Glutamatergic neuron (in vitro differentiated cells): ENCODE data around the gene ACOT11. TPM values are rescaled to one million over a fixed set of nuclear protein-coding genes. Genes with fewer than 3 reads are reported as not detected.

Experiments
- DNase-seq: peaks from one replicate; pipeline ENCODE4 v3.0.0; 2022
- H3K27ac Mint-ChIP-seq: one replicate; pipeline ENCODE4 v1.8.0; 2020; ENCODE audit warnings: mild to moderate bottlenecking, mixed read lengths, inconsistent platforms; ENCODE audit not compliant: unreplicated experiment
- H3K27me3 Mint-ChIP-seq: one replicate; pipeline ENCODE4 v1.8.0; 2020; ENCODE audit warnings: mild to moderate bottlenecking, moderate library complexity, mixed read lengths, inconsistent platforms; ENCODE audit not compliant: unreplicated experiment
- H3K36me3 Mint-ChIP-seq: one replicate; pipeline ENCODE4 v1.8.0; 2020; ENCODE audit warnings: mild to moderate bottlenecking, mixed read lengths, inconsistent platforms; ENCODE audit not compliant: unreplicated experiment
- H3K4me1 Mint-ChIP-seq: one replicate; pipeline ENCODE4 v1.8.0; 2020; ENCODE audit warnings: mild to moderate bottlenecking, low read depth, mixed read lengths, inconsistent platforms; ENCODE audit not compliant: unreplicated experiment
- H3K4me3 Mint-ChIP-seq: one replicate; pipeline ENCODE4 v1.8.0; 2020; ENCODE audit warnings: mild to moderate bottlenecking, mixed read lengths, inconsistent platforms; ENCODE audit not compliant: unreplicated experiment
- H3K9me3 Mint-ChIP-seq: one replicate; pipeline ENCODE4 v1.8.0; 2020; ENCODE audit warnings: mild to moderate bottlenecking, moderate library complexity, mixed read lengths, inconsistent platforms; ENCODE audit not compliant: unreplicated experiment
- CTCF ChIP-seq: fragments of 200-600 bp; sonication (generic); IDR thresholded peaks from one replicate; pipeline ENCODE4 v1.5.0; 2021; ENCODE audit not compliant: partially characterized antibody, unreplicated experiment
- total RNA-seq: library from RNA; stranded (reverse); fragmentation: NEBNext Ultra II Directional; extraction: Animal tissue kit (Norgen Biotek cat#: 25700); gene quantifications from one replicate; pipeline ENCODE4 v1.2.1, GENCODE V29; 2021; ENCODE audit not compliant: unreplicated experiment

The ACOT11 gene
- total RNA-seq, 1 donor from 2014 or later = 0.32 TPM

- H3K4me3 Mint-ChIP-seq = no peak overlapping the region
- peaks cover 5% of the 10 kb centered on the region for H3K9me3 Mint-ChIP-seq
- H3K4me1 Mint-ChIP-seq = peaks cover 12% of the 10 kb centered on the region
- H3K27me3 Mint-ChIP-seq = peaks cover 8% of the 10 kb centered on the region
- H3K36me3 Mint-ChIP-seq = no peaks in the 10 kb centered on the region
- TF ChIP-seq CTCF = no peak
- no peak overlapping the region for H3K27ac Mint-ChIP-seq
- no peak for DNase-seq
These were observed 16.5 kb downstream of the ACOT11 start for GRCh38 chr1:54564312-54565112.

GRCh38 chr1:54565113-54565501 is 17.1 kb downstream of the ACOT11 start:
- H3K27me3 Mint-ChIP-seq = peaks cover 4% of the 10 kb centered on the region
- no peak overlapping the region for H3K4me3 Mint-ChIP-seq
- DNase-seq = no peak
- H3K9me3 Mint-ChIP-seq = peaks cover 5% of the 10 kb centered on the region
- H3K27ac Mint-ChIP-seq = no peak overlapping the region
- peaks cover 18% of the 10 kb centered on the region for H3K4me1 Mint-ChIP-seq
- TF ChIP-seq CTCF = no peak
- no peaks in the 10 kb centered on the region for H3K36me3 Mint-ChIP-seq

GRCh38 chr1:54566438-54567141 is 18.6 kb downstream of the ACOT11 start:
- H3K27me3 Mint-ChIP-seq = peaks cover 4% of the 10 kb centered on the region
- H3K4me3 Mint-ChIP-seq = no peak overlapping the region
- TF ChIP-seq CTCF = no peak
- DNase-seq = no peak
- H3K9me3 Mint-ChIP-seq = peaks cover 5% of the 10 kb centered on the region
- no peaks in the 10 kb centered on the region for H3K36me3 Mint-ChIP-seq
- peaks cover 24% of the 10 kb centered on the region for H3K4me1 Mint-ChIP-seq
- H3K27ac Mint-ChIP-seq = no peak overlapping the region

GRCh38 chr1:54567961-54568360 is 19.9 kb downstream of the ACOT11 start:
- Mint-ChIP-seq H3K4me1 (peaks cover 32% of the 10 kb centered on the region), H3K36me3 (no peaks in the 10 kb centered on the region), H3K4me3 (peak overlapping the region; percentile 14), H3K9me3 (peaks cover 5% of the 10 kb centered on the region), H3K27ac (peak overlapping the region; percentile 2), H3K27me3 (peaks cover 4% of the 10 kb centered on the region)
- DNase-seq = no peak
- no peak for TF ChIP-seq CTCF

GRCh38 chr1:54569339-54569738 is 21.3 kb downstream of the ACOT11 start:
- no peak for TF ChIP-seq CTCF
- Mint-ChIP-seq H3K4me1 (peaks cover 34% of the 10 kb centered on the region), H3K27me3 (peaks cover 4% of the 10 kb centered on the region), H3K27ac (peak overlapping the region; percentile 39), H3K9me3 (peaks cover 5% of the 10 kb centered on the region), H3K36me3 (no peaks in the 10 kb centered on the region), H3K4me3 (peak overlapping the region; percentile 25)
- no peak for DNase-seq
